ENCODE data around the gene SH3TC2. TPM values are rescaled to one million over a fixed set of nuclear protein-coding genes. Genes with fewer than 3 reads are reported as not detected.
A peak's percentile ranks its signal among the peaks of the same experiment; 100 is the strongest.

Gene SH3TC2
- total RNA-seq, 4 donors from 2014 or later = 0.29 to 3.5 (median 2.1) TPM

DNA sequence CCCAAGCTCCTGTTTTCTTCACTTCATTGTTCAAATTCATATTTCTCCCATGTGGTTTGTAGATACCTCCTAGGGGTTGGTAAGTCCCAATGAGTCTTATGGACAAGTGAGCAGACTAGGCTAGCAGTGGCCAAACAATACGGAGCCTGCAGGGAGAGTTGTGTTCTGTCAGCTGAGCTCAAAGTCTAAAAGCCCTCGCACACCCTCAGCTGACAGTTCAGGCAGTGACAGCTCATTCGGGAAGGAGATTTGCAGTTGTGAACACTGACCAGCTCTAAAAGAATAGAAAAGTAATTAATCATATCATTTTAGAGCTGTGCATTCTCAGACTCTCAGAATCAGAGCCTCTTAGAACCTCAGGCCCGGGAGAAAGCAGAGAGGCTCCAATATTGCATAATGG is 95.1 kb downstream of the SH3TC2 start:
- no peaks in the 10 kb centered on the region for H3K27me3 ChIP-seq
- H3K4me3 ChIP-seq = no peak overlapping the region
- H3K4me1 ChIP-seq = no peaks in the 10 kb centered on the region
- DNase-seq = no peak
- no peak for TF ChIP-seq POLR2A (IDR thresholded peaks at IDR 0.05)
- TF ChIP-seq, protein P1, sequence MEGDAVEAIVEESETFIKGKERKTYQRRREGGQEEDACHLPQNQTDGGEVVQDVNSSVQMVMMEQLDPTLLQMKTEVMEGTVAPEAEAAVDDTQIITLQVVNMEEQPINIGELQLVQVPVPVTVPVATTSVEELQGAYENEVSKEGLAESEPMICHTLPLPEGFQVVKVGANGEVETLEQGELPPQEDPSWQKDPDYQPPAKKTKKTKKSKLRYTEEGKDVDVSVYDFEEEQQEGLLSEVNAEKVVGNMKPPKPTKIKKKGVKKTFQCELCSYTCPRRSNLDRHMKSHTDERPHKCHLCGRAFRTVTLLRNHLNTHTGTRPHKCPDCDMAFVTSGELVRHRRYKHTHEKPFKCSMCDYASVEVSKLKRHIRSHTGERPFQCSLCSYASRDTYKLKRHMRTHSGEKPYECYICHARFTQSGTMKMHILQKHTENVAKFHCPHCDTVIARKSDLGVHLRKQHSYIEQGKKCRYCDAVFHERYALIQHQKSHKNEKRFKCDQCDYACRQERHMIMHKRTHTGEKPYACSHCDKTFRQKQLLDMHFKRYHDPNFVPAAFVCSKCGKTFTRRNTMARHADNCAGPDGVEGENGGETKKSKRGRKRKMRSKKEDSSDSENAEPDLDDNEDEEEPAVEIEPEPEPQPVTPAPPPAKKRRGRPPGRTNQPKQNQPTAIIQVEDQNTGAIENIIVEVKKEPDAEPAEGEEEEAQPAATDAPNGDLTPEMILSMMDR (IDR thresholded peaks at IDR 0.05) = no peak
- H3K9me3 ChIP-seq = no peaks in the 10 kb centered on the region
- H3K27ac ChIP-seq = no peak overlapping the region
- intact Hi-C loops (cut with DNase I; ENCODE audit: low total_unique reads) = no loop called here
- H3K36me3 ChIP-seq = no peaks in the 10 kb centered on the region

DNA sequence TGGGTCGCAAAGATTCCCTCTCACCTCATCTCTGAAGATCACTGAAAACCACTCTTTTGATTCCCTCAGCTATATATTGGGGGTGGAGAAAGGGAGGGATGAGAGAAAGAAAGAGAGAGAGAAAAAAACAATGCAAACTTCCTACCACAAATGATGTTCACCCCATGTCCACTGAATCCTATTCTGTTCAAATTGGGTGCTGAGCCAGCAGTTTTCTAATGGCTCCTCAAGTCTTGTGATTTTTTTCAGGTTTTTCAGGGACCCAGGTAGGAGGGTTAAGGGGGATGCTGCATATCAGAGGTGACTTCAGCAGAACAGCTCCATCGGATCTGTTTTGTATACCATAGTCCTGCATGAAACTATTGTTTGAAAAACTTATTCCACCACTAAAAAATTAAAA is 95.9 kb downstream of the SH3TC2 start:
- intact Hi-C loops (cut with DNase I; ENCODE audit: low total_unique reads) = no loop called here

DNA sequence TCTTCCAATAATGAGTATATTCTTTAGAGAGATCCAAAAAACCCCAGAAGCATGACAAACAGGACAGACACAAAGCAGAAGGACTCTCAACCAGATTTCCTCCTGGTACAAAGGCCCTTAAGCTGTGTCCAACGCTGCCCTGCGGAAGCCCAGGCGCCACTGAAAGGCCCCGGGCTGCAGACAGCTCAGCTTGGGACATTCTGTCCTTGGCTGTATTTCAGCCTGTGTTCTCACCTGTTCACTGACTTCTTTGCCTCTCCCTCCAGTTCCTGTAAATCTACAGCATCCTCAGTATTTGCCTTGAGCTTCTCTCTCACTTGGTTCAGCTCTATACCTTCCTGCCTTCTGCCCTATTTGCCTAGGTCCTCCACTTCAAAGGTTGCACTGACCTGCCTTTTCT is 96.5 kb downstream of the SH3TC2 start:
- no peaks in the 10 kb centered on the region for H3K4me1 ChIP-seq
- no peaks in the 10 kb centered on the region for H3K27me3 ChIP-seq
- TF ChIP-seq, protein P1 (IDR thresholded peaks at IDR 0.05) = no peak
- no peaks in the 10 kb centered on the region for H3K36me3 ChIP-seq
- no peak overlapping the region for H3K27ac ChIP-seq
- H3K4me3 ChIP-seq = no peak overlapping the region
- no peaks in the 10 kb centered on the region for H3K9me3 ChIP-seq
- no peak for DNase-seq
- intact Hi-C loops (cut with DNase I; ENCODE audit: low total_unique reads) = no loop called here

More for the DNA sequence above, 95.9 kb downstream of the SH3TC2 start:
- Histone ChIP-seq H3K27me3 (no peaks in the 10 kb centered on the region), H3K4me1 (no peaks in the 10 kb centered on the region), H3K4me3 (no peak overlapping the region), H3K27ac (no peak overlapping the region), H3K36me3 (no peaks in the 10 kb centered on the region), H3K9me3 (no peaks in the 10 kb centered on the region)
- no peak for TF ChIP-seq POLR2A (IDR thresholded peaks at IDR 0.05)
- TF ChIP-seq, protein P1 (IDR thresholded peaks at IDR 0.05) = no peak
- no peak for DNase-seq

DNA sequence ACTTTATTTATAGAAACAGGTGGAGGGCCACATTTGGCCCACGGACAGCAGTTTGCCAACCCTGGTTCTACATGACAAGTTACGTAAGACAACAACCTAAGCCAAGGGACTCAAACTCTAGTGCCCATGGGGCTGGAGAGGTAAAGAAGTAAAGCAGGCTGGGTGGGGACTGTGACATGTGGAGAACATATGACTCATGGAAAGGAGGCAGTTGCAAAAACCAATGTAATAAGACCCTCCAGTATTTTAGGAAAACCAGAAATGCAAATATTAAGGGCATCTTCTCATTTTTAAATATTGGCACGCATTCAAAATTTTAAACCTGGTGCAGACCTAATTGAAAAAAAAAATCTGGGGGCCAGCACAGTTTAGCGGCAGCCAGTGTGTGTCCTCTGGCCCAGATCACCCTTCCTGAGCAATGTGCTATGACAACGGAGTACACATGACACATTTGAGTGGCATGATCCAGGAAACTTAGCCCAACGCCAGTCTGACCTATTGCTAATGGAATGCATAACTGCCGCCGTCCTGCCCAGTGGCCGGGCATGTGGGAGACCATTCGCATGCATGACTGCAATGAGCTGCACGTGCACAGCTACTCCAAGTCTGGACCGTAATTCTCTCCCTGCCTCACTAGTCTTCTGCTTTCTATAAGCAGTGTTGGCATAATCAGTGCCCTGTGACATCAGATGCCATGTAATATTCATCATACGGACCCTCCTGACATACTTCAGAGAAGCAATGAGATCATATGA is 97.2 kb downstream of the SH3TC2 start:
- peak; percentile 22 to 31 for DNase-seq
- Histone ChIP-seq H3K9me3 (no peaks in the 10 kb centered on the region), H3K27ac (no peak overlapping the region), H3K4me1 (no peaks in the 10 kb centered on the region), H3K4me3 (no peak overlapping the region), H3K36me3 (no peaks in the 10 kb centered on the region), H3K27me3 (no peaks in the 10 kb centered on the region)
- TF ChIP-seq POLR2A (IDR thresholded peaks at IDR 0.05) = no peak
- TF ChIP-seq, protein P1 (IDR thresholded peaks at IDR 0.05) = no peak
- intact Hi-C loops (cut with DNase I; ENCODE audit: low total_unique reads) = no loop called here

DNA sequence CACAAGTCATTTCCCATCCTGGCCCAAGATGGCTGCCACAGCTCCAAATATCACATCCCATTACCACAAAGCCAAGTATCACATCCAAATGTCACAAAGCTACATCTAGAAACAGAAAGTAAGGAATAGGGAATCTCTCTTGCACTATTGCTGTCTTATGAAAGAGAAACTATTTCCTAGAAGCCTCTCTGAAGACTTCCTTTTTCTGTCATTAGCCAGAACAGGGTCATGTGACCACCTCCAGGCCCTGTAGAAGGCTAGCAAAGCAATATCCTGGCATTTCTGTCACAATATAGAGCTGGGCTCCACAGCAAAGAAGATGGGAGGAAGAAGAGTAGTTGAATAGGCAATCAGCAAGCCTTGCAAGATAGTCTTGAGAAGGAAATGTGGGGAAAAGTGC is 99.2 kb downstream of the SH3TC2 start:
- Histone ChIP-seq H3K27ac (no peak overlapping the region), H3K9me3 (no peaks in the 10 kb centered on the region), H3K4me1 (no peaks in the 10 kb centered on the region), H3K4me3 (no peak overlapping the region), H3K36me3 (no peaks in the 10 kb centered on the region), H3K27me3 (no peaks in the 10 kb centered on the region)
- DNase-seq = no peak
- intact Hi-C loops (cut with DNase I; ENCODE audit: low total_unique reads) = no loop called here
- TF ChIP-seq POLR2A (IDR thresholded peaks at IDR 0.05) = no peak
- TF ChIP-seq, protein P1 (IDR thresholded peaks at IDR 0.05) = no peak
